Right cardiac atrium (tissue), 5 donors: ENCODE results near the gene GPS2. TPM values are rescaled to one million over a fixed set of nuclear protein-coding genes. Genes with fewer than 3 reads are reported as not detected.

Experiments used
- ATAC-seq, 2 donors: fragments of 200-7000 bp; cut with Tn5 transposase; one replicate each; pipeline versions ENCODE4 v1.8.0 to v1.9.1; 2020; ENCODE audit warnings: moderate library complexity in 2 of 2, mild to moderate bottlenecking in 1 of 2
- DNase-seq, 3 donors: peaks; one replicate each; pipeline ENCODE4 v3.0.0-alpha.2; 2020
- H3K27ac ChIP-seq: one replicate; pipeline ENCODE4 v1.5.1; 2013; ENCODE audit warnings: mild to moderate bottlenecking, low read length, control low read depth, moderate library complexity
- H3K27me3 ChIP-seq: one replicate; pipeline ENCODE4 v1.6.1; 2013; ENCODE audit not compliant: control insufficient read depth, insufficient read depth
- H3K4me1 ChIP-seq: one replicate; pipeline ENCODE4 v1.6.1; 2013; ENCODE audit warnings: low read length; ENCODE audit not compliant: control insufficient read depth, insufficient read depth
- H3K4me3 ChIP-seq: one replicate; pipeline ENCODE4 v1.5.1; 2013; ENCODE audit warnings: low read length, control low read depth
- H3K9me3 ChIP-seq: one replicate; pipeline ENCODE4 v1.6.1; 2013; ENCODE audit warnings: low read length; ENCODE audit not compliant: control insufficient read depth
- WGBS: extraction: QIAGEN DNeasy Blood & Tissue Kit; methylation state at CpG from one replicate; pipeline ENCODE4 v1.1.7; 2013; 5-methylcytosine and 5-hydroxymethylcytosine counted together
- intact Hi-C, 4 donors: fragments of 100-400 bp; cut with DNase I; formaldehyde crosslinking; loops; one replicate each; pipeline versions ENCODE4 v1.11.0 to v1.14.0; 2022 to 2023
- polyA plus RNA-seq: library from polyadenylated mRNA; stranded (reverse); fragments of 200-250 nt; gene quantifications from one replicate; pipeline ENCODE4 v1.2.3, GENCODE V29; 2013
- total RNA-seq, 4 donors: library from RNA; stranded (reverse); fragmentation: NEBNext Ultra II Directional; extraction: Animal tissue kit (Norgen Biotek cat#: 25700); gene quantifications; one replicate each; pipeline ENCODE4 v1.2.1, GENCODE V29; 2021
- donor health status: healthy with polysubstance abuse.
- donor health status: DM: no; HTN: yes; CAD: no.
- donor health status: DM: no; HTN: no; CAD: no.
- donor health status: DM: no; HTN: yes; CAD: no; lungs with severe emphysema.
- donor health status: DM: yes; HTN: yes; CAD: no.

GPS2 gene
- total and polyA plus RNA-seq, 5 donors, result 65.0 to 76.1 (median 66.5) TPM

- Histone ChIP-seq H3K27ac (no peak overlapping the region), H3K9me3 (no peaks in the 10 kb centered on the region), H3K4me3 (no peak overlapping the region), H3K27me3 (no peaks in the 10 kb centered on the region), H3K4me1 (peaks cover 8% of the 10 kb centered on the region)
- intact Hi-C loops, result loop anchor here in 3 of 4 donors (10.0 kb wide), 3 partner anchors 82 to 232 kb away; partner anchors contain the start of genes FGF11 (in 2 of the 3), TMEM102 (in 2 of the 3), MPDU1 (in 1 of the 3) and TNFSF13 (in 1 of the 3)
- 87% methylated on average over 37 of the region's 37 CpGs for WGBS
- DNase-seq (peak in 2 of 3 donors; percentile 28 to 74), ATAC-seq (no peak)
These were observed 37.9 kb upstream of the GPS2 start for GRCh38 chr17:7352910-7353635.

GRCh38 chr17:7352503-7352889, 37.3 kb upstream of the GPS2 start:
- Histone ChIP-seq H3K4me3 (peak overlapping the region; percentile 64), H3K9me3 (no peaks in the 10 kb centered on the region), H3K4me1 (peaks cover 8% of the 10 kb centered on the region), H3K27me3 (no peaks in the 10 kb centered on the region), H3K27ac (peak overlapping the region; percentile 87)
- intact Hi-C loops, result loop anchor here in 3 of 4 donors (10.0 kb wide), 3 partner anchors 82 to 232 kb away; partner anchors contain the start of genes FGF11 (in 2 of the 3), TMEM102 (in 2 of the 3), MPDU1 (in 1 of the 3) and TNFSF13 (in 1 of the 3)
- no peak for ATAC-seq
- no peak for DNase-seq
- WGBS, result 29% methylated on average over 10 of the region's 10 CpGs

GRCh38 chr17:7351665-7352502, 36.7 kb upstream of the GPS2 start, which contains the start of gene KCTD11:
Gene KCTD11 (plus strand): TSS chr17:7352162.
- intact Hi-C loops, result loop anchor here in 3 of 4 donors (10.0 kb wide), 3 partner anchors 83 to 233 kb away; partner anchors contain the start of genes FGF11 (in 2 of the 3), TMEM102 (in 2 of the 3), MPDU1 (in 1 of the 3) and TNFSF13 (in 1 of the 3)
- H3K4me1 ChIP-seq, result peaks cover 8% of the 10 kb centered on the region
- H3K27ac ChIP-seq, result peak within 1 kb of the TSS; percentile 87
- peak within 1 kb of the TSS; percentile 64 for H3K4me3 ChIP-seq
- no peaks in the 10 kb centered on the region for H3K27me3 ChIP-seq
- WGBS, result under 1% methylated on average over 91 of the region's 91 CpGs
- DNase-seq (peak; percentile 95 to 98 (median 97)), ATAC-seq (peak; percentile 81 to 83)
- H3K9me3 ChIP-seq, result no peaks in the 10 kb centered on the region

- H3K27me3 ChIP-seq, result no peaks in the 10 kb centered on the region
- ATAC-seq (no peak), DNase-seq (peak; percentile 40 to 72 (median 41))
- WGBS, result 56% methylated on average over 19 of the region's 19 CpGs
- H3K27ac ChIP-seq, result no peak overlapping the region
- peaks cover 3% of the 10 kb centered on the region for H3K4me1 ChIP-seq
- H3K4me3 ChIP-seq, result no peak overlapping the region
- H3K9me3 ChIP-seq, result no peaks in the 10 kb centered on the region
- intact Hi-C loops, result loop anchor here in 3 of 4 donors (5.0 to 10.0 kb wide), 3 partner anchors 54 to 134 kb away; partner anchors contain the start of genes POLR2A (in 1 of the 3), SLC2A4 (in 1 of the 3), SLC35G6 (in 1 of the 3) and YBX2 (in 1 of the 3)
These were observed 33.5 kb upstream of the GPS2 start for GRCh38 chr17:7348478-7349242.

GRCh38 chr17:7347630-7348477, 32.7 kb upstream of the GPS2 start:
- Histone ChIP-seq H3K4me3 (no peak overlapping the region), H3K27me3 (no peaks in the 10 kb centered on the region), H3K9me3 (no peaks in the 10 kb centered on the region), H3K27ac (no peak overlapping the region), H3K4me1 (no peaks in the 10 kb centered on the region)
- intact Hi-C loops, result loop anchor here in 3 of 4 donors (5.0 to 10.0 kb wide), 3 partner anchors 53 to 134 kb away; partner anchors contain the start of genes POLR2A (in 1 of the 3), SLC2A4 (in 1 of the 3), SLC35G6 (in 1 of the 3) and YBX2 (in 1 of the 3)
- ATAC-seq (no peak), DNase-seq (no peak)
- WGBS, result 64% methylated on average over 19 of the region's 19 CpGs

- ATAC-seq, result no peak
- 72% methylated on average over 18 of the region's 18 CpGs for WGBS
- DNase-seq, result no peak
- H3K27ac ChIP-seq, result no peak overlapping the region
- no peaks in the 10 kb centered on the region for H3K4me1 ChIP-seq
- no peaks in the 10 kb centered on the region for H3K27me3 ChIP-seq
- intact Hi-C loops, result loop anchor here in 3 of 4 donors (5.0 to 10.0 kb wide), 3 partner anchors 52 to 135 kb away; partner anchors contain the start of genes POLR2A (in 1 of the 3), SLC2A4 (in 1 of the 3), SLC35G6 (in 1 of the 3) and YBX2 (in 1 of the 3)
- no peak overlapping the region for H3K4me3 ChIP-seq
- H3K9me3 ChIP-seq, result no peaks in the 10 kb centered on the region
These were observed 31.8 kb upstream of the GPS2 start for GRCh38 chr17:7346761-7347614.

GRCh38 chr17:7343250-7343649, 28.1 kb upstream of the GPS2 start:
- Histone ChIP-seq H3K27ac (no peak overlapping the region), H3K9me3 (no peaks in the 10 kb centered on the region), H3K4me1 (no peaks in the 10 kb centered on the region), H3K4me3 (no peak overlapping the region), H3K27me3 (no peaks in the 10 kb centered on the region)
- ATAC-seq, result no peak
- WGBS, result 76% methylated on average over 15 of the region's 15 CpGs
- intact Hi-C loops, result loop anchor here in 2 of 4 donors (10.0 kb wide), 2 partner anchors 48 to 58 kb away; partner anchors contain the start of genes SLC2A4 (in 1 of the 2) and YBX2 (in 1 of the 2)
- peak in 1 of 3 donors; percentile 33 for DNase-seq

- no peak overlapping the region for H3K27ac ChIP-seq
- no peaks in the 10 kb centered on the region for H3K9me3 ChIP-seq
- DNase-seq (no peak), ATAC-seq (no peak)
- WGBS, result 91% methylated on average over 13 of the region's 13 CpGs
- no peaks in the 10 kb centered on the region for H3K27me3 ChIP-seq
- no peaks in the 10 kb centered on the region for H3K4me1 ChIP-seq
- intact Hi-C loops, result loop anchor here in 2 of 4 donors (10.0 kb wide), 2 partner anchors 47 to 57 kb away; partner anchors contain the start of genes SLC2A4 (in 1 of the 2) and YBX2 (in 1 of the 2)
- no peak overlapping the region for H3K4me3 ChIP-seq
These were observed 26.7 kb upstream of the GPS2 start for GRCh38 chr17:7341842-7342241.
